Kidney (tissue), 14 donors: ENCODE results near the gene COL16A1. TPM values are rescaled to one million over a fixed set of nuclear protein-coding genes. Genes with fewer than 3 reads are reported as not detected.

Experiments used
- DNase-seq, 5 donors: peaks; one replicate each; pipeline ENCODE4 v3.0.0-alpha.2; 2013 to 2020
- FAIRE-seq: peaks from 2 replicates; lab custom pipeline; 2012; peaks lifted over from hg19 to GRCh38; lab: Jason Lieb, UNC
- H3K27ac ChIP-seq, 2 donors: one replicate each; pipeline ENCODE4 v1.7.0; 2013; ENCODE audit warnings: low read depth in 2 of 2, low read length in 2 of 2, inconsistent platforms in 1 of 2
- H3K27me3 ChIP-seq: one replicate; pipeline ENCODE4 v1.7.1; 2013; ENCODE audit warnings: low read length, inconsistent platforms; ENCODE audit not compliant: control insufficient read depth, insufficient read depth
- H3K36me3 ChIP-seq, 3 donors: one replicate each; pipeline versions ENCODE4 v1.7.0 to v1.7.1; 2013; ENCODE audit warnings: low read length in 3 of 3, control low read depth in 1 of 3, inconsistent platforms in 1 of 3; ENCODE audit not compliant: insufficient read depth in 3 of 3, control insufficient read depth in 2 of 3
- H3K4me1 ChIP-seq, 3 donors: one replicate each; pipeline versions ENCODE4 v1.7.0 to v1.7.1; 2013; ENCODE audit warnings: low read length in 3 of 3, inconsistent platforms in 1 of 3, low read depth in 1 of 3; ENCODE audit not compliant: control insufficient read depth in 2 of 3, insufficient read depth in 2 of 3
- H3K4me3 ChIP-seq, 3 donors: one replicate each; pipeline versions ENCODE4 v1.7.0 to v1.8.1; 2013; ENCODE audit warnings: low read length in 3 of 3, control low read depth in 1 of 3, inconsistent platforms in 1 of 3
- H3K9ac ChIP-seq, 3 donors: one replicate each; pipeline versions ENCODE4 v1.7.0 to v1.7.1; 2013; ENCODE audit warnings: low read length in 3 of 3, control low read depth in 1 of 3, inconsistent platforms in 1 of 3
- H3K9me3 ChIP-seq, 3 donors: one replicate each; pipeline versions ENCODE4 v1.7.0 to v1.7.1; 2013; ENCODE audit warnings: low read length in 3 of 3, control low read depth in 1 of 3, inconsistent platforms in 1 of 3; ENCODE audit not compliant: control insufficient read depth in 2 of 3, insufficient read depth in 1 of 3
- CTCF ChIP-seq: IDR thresholded peaks from 3 replicates; pipeline ENCODE4 v1.5.1; 2012; ENCODE audit warnings: mild to moderate bottlenecking, moderate library complexity, borderline replicate concordance; ENCODE audit not compliant: insufficient read depth; ENCODE audit errors: extremely low read depth
- intact Hi-C: fragments of 100-400 bp; cut with DNase I; formaldehyde crosslinking; loops from one replicate; pipeline ENCODE4 v1.11.1; 2022
- polyA plus RNA-seq: library from polyadenylated mRNA; stranded (reverse); fragments of 350-450 nt; fragmentation: Illumina TruSeq; extraction: RNeasy Lipid Tissue Mini Kit (QIAGEN cat#74804); gene quantifications from one replicate; pipeline ENCODE4 v1.2.3, GENCODE V29; 2014; ENCODE audit warnings: low read depth, low replicate concordance; ENCODE audit not compliant: insufficient read depth
- total RNA-seq: library from RNA; stranded (reverse); fragmentation: NEBNext Ultra II Directional; extraction: Animal tissue kit (Norgen Biotek cat#: 25700); gene quantifications from one replicate; pipeline ENCODE4 v1.2.1, GENCODE V29; 2021
- donor health status: control.
- donor health status: control.
- donor health status: control.
- donor health status: control.
- donor health status: control.
- donor health status: DM: yes; HTN: yes; CAD: no.
- donor health status: Normal renal cell carcinoma (clear cell type).

Gene COL16A1
- total and polyA plus RNA-seq, 2 donors from 2014 or later, result 9.2 to 29.0 TPM

- Histone ChIP-seq H3K9me3 (no peaks in the 10 kb centered on the region), H3K27me3 (no peaks in the 10 kb centered on the region), H3K36me3 (no peaks in the 10 kb centered on the region), H3K9ac (no peak overlapping the region), H3K4me3 (no peak overlapping the region), H3K4me1 (peaks cover 0 to 12% (median 0%) of the 10 kb centered on the region in 3 donors), H3K27ac (no peak overlapping the region)
- no peak for TF ChIP-seq CTCF
- intact Hi-C loops, result no loop called here
- FAIRE-seq (no peak), DNase-seq (no peak)
These were observed 2.7 kb upstream of the COL16A1 start for GRCh38 chr1:31706384-31707058.

- intact Hi-C loops, result no loop called here
- H3K4me3 ChIP-seq, result no peak overlapping the region
- H3K4me1 ChIP-seq, result peaks cover 0 to 13% (median 0%) of the 10 kb centered on the region in 3 donors
- H3K9ac ChIP-seq, result no peak overlapping the region
- DNase-seq (peak; percentile 68 to 91 (median 80)), FAIRE-seq (no peak)
- no peaks in the 10 kb centered on the region for H3K9me3 ChIP-seq
- no peaks in the 10 kb centered on the region for H3K27me3 ChIP-seq
- TF ChIP-seq CTCF, result no peak
- no peaks in the 10 kb centered on the region for H3K36me3 ChIP-seq
- H3K27ac ChIP-seq, result peak overlapping the region in 1 of 2 donors; percentile 25
These were observed 1.5 kb upstream of the COL16A1 start for GRCh38 chr1:31705080-31705866.

GRCh38 chr1:31704271-31705079 is 658 bp upstream of the COL16A1 start:
- H3K4me1 ChIP-seq, result peaks cover 0 to 13% (median 0%) of the 10 kb centered on the region in 3 donors
- DNase-seq, result peak in 1 of 5 donors; percentile 36
- H3K9ac ChIP-seq, result no peak overlapping the region
- no peak for FAIRE-seq
- peak overlapping the region; percentile 25 to 34 for H3K27ac ChIP-seq
- H3K27me3 ChIP-seq, result no peaks in the 10 kb centered on the region
- intact Hi-C loops, result no loop called here
- H3K36me3 ChIP-seq, result no peaks in the 10 kb centered on the region
- no peaks in the 10 kb centered on the region for H3K9me3 ChIP-seq
- H3K4me3 ChIP-seq, result no peak overlapping the region
- no peak for TF ChIP-seq CTCF
